T-helper 2 cell treated with Interferon-gamma antibody and Interleukin-4, amounts not matched to agents 5 μg/mL and 100 μg/mL, for 36 hours (primary cell): ENCODE measurements around the gene CFHR1.
"Not testable (repeated sequence)": the region's sequence is repeated elsewhere in the genome, so short reads cannot be mapped to it uniquely, and the experiment has no call there.

ENCODE experiments used
- DNase-seq: peaks from one replicate; pipeline ENCODE4 v3.0.0; 2021; ENCODE audit warnings: low spot score
- H3K27ac Mint-ChIP-seq: one replicate; pipeline ENCODE4 v1.8.0; 2021; ENCODE audit warnings: mild to moderate bottlenecking, mixed read lengths
- H3K27me3 Mint-ChIP-seq: one replicate; pipeline ENCODE4 v1.8.0; 2021; ENCODE audit warnings: low read depth, mixed read lengths
- H3K36me3 Mint-ChIP-seq: one replicate; pipeline ENCODE4 v1.8.0; 2021; ENCODE audit warnings: low read depth, mixed read lengths
- H3K4me1 Mint-ChIP-seq: one replicate; pipeline ENCODE4 v1.8.0; 2021; ENCODE audit warnings: low read depth, mixed read lengths
- H3K4me3 Mint-ChIP-seq: one replicate; pipeline ENCODE4 v1.8.0; 2022; ENCODE audit warnings: mild to moderate bottlenecking, moderate library complexity, mixed read lengths
- H3K9me3 Mint-ChIP-seq: one replicate; pipeline ENCODE4 v1.8.0; 2021; ENCODE audit warnings: mixed read lengths

CFHR1 gene

DNA sequence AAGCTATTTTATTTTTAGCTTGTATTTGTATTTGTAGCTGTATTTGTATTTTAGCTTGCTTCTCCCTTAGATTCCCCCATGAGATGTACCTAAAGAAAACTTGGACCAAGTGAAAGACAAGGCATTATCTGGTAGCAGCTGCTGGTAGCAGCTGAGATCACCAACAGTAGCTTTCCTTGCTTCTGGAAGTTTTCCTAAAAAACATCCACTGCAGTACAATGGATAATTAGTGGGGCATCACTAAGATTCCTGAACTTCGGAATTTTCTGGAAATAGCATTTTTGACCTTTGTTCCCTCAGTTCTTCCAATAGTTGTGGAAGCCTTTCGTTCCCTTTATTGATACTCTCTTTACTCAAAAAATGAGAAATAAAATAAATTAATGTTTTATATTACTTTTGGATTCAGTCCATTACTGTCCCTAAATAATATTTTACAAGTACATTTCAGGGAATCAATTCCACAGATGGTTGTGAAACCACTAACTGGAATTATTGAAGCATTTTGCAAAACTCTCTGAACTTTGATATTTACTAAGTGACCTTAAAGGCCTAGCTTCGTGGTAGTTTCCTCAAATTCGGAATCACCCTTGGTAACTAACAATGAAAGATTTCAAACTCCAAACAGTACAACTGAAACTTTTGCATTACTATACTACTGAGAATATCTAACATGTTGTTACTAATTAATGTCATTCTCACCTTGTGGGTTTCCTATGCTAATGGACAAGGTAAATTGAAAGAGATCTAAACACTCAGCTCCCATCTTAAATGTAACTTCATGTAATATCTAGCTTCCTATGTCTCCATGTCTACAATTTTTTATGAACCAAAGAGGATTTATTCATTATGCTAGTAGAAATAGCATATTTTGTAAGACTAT lies 30.3 kb downstream of the CFHR1 start:
- H3K36me3 Mint-ChIP-seq, H3K27me3 Mint-ChIP-seq, H3K4me3 Mint-ChIP-seq, H3K9me3 Mint-ChIP-seq, H3K4me1 Mint-ChIP-seq, H3K27ac Mint-ChIP-seq, DNase-seq: not testable (repeated sequence)

- Mint-ChIP-seq H3K27me3 (no peaks in the 10 kb centered on the region), H3K27ac (no peak overlapping the region), H3K9me3 (no peaks in the 10 kb centered on the region), H3K4me1 (no peaks in the 10 kb centered on the region), H3K36me3 (no peaks in the 10 kb centered on the region), H3K4me3 (no peak overlapping the region)
- no peak for DNase-seq
Measured at GRCh38 chr1:196856053-196856452, 36.5 kb downstream of the CFHR1 start.

GRCh38 chr1:196857188-196857587 lies 37.7 kb downstream of the CFHR1 start:
- Mint-ChIP-seq H3K9me3 (no peaks in the 10 kb centered on the region), H3K36me3 (no peaks in the 10 kb centered on the region), H3K4me1 (no peaks in the 10 kb centered on the region), H3K4me3 (no peak overlapping the region), H3K27me3 (no peaks in the 10 kb centered on the region), H3K27ac (no peak overlapping the region)
- no peak for DNase-seq

DNA sequence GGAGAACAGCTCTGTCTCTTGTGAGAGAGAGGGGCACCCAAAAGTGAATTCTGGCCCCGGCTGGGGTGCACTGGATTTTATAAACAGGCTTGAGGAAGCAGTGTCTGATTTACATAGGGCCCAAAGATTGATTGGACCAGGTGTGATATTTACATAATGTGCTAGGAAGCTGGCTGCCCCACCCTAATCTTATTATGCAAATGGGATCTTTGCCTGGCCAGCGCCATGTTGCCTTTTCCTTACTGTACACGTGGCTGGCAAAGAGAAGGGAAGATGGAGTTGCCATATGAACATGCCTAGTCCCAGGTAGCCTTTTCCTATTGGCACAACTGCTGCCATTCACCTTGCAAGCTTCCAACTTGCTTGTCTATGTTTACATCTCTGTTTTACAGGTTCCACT lies 39.3 kb downstream of the CFHR1 start:
- no peaks in the 10 kb centered on the region for H3K27me3 Mint-ChIP-seq
- H3K36me3 Mint-ChIP-seq = no peaks in the 10 kb centered on the region
- H3K4me3 Mint-ChIP-seq = no peak overlapping the region
- DNase-seq = no peak
- H3K9me3 Mint-ChIP-seq = no peaks in the 10 kb centered on the region
- H3K27ac Mint-ChIP-seq = no peak overlapping the region
- no peaks in the 10 kb centered on the region for H3K4me1 Mint-ChIP-seq

DNA sequence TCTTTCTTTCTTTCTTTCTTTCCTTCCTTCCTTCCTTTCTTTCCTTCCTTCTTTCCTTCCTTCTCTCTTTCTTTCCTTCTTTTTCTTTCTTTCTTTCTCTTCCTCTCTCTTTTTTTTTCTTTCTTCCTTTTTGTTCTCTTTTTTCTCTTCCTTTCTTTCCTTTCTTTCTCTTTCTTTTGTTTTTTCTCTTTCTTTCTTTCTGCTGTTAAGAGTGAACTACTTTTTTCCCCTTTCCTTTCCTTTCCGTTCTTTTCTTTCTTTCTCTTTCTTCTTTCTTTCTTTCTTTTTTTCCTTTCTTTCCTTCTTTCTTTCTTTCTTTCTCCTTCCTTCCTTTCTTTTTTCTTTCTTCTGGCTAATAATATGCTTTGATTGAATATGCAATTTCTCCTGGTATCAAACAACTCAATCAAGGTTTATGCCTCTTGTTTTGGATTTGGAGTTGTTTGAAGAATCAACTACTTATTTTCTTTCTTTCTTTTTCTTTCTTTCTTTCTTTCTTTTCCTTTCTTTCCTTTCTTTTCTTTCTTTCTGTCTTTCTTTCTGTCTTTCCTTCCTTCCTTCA lies 40.9 kb downstream of the CFHR1 start:
- H3K4me3 Mint-ChIP-seq = no peak overlapping the region
- no peak for DNase-seq
- H3K27ac Mint-ChIP-seq = no peak overlapping the region
- H3K27me3 Mint-ChIP-seq = no peaks in the 10 kb centered on the region
- H3K9me3 Mint-ChIP-seq = no peaks in the 10 kb centered on the region
- H3K36me3 Mint-ChIP-seq = no peaks in the 10 kb centered on the region
- no peaks in the 10 kb centered on the region for H3K4me1 Mint-ChIP-seq

- no peaks in the 10 kb centered on the region for H3K9me3 Mint-ChIP-seq
- no peaks in the 10 kb centered on the region for H3K27me3 Mint-ChIP-seq
- DNase-seq = no peak
- H3K36me3 Mint-ChIP-seq = no peaks in the 10 kb centered on the region
- no peak overlapping the region for H3K4me3 Mint-ChIP-seq
- no peaks in the 10 kb centered on the region for H3K4me1 Mint-ChIP-seq
- no peak overlapping the region for H3K27ac Mint-ChIP-seq
Measured at GRCh38 chr1:196861429-196861828, 41.9 kb downstream of the CFHR1 start.

GRCh38 chr1:196866974-196867373 lies 47.4 kb downstream of the CFHR1 start:
- Mint-ChIP-seq H3K4me1 (no peaks in the 10 kb centered on the region), H3K27ac (no peak overlapping the region), H3K9me3 (no peaks in the 10 kb centered on the region), H3K36me3 (no peaks in the 10 kb centered on the region), H3K4me3 (no peak overlapping the region), H3K27me3 (no peaks in the 10 kb centered on the region)
- DNase-seq = no peak

GRCh38 chr1:196873385-196873784 lies 53.9 kb downstream of the CFHR1 start:
- Mint-ChIP-seq H3K9me3 (no peaks in the 10 kb centered on the region), H3K4me1 (no peaks in the 10 kb centered on the region), H3K27me3 (no peaks in the 10 kb centered on the region), H3K36me3 (no peaks in the 10 kb centered on the region), H3K27ac (no peak overlapping the region), H3K4me3 (no peak overlapping the region)
- no peak for DNase-seq

DNA sequence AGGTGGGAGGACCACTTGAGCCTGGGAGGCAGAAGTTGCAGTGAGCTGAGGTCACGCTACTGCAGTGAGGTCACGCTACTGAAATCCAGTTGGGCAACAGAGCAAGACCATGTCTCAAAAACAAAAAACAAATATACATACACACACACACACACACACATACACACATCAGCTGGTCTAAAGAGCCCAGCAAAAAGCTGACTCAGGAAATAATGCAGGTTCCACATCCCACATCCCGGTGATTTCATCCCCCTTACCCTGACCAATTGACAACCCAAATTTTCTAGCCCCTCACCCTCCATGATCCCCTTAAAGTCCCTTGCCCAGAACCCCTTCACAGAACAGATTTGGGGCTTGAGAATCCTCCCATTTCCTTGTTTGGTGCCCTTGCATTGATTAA lies 56.4 kb downstream of the CFHR1 start:
- no peak overlapping the region for H3K4me3 Mint-ChIP-seq
- H3K27me3 Mint-ChIP-seq = no peaks in the 10 kb centered on the region
- no peak overlapping the region for H3K27ac Mint-ChIP-seq
- H3K9me3 Mint-ChIP-seq = no peaks in the 10 kb centered on the region
- H3K4me1 Mint-ChIP-seq = no peaks in the 10 kb centered on the region
- no peak for DNase-seq
- no peaks in the 10 kb centered on the region for H3K36me3 Mint-ChIP-seq

DNA sequence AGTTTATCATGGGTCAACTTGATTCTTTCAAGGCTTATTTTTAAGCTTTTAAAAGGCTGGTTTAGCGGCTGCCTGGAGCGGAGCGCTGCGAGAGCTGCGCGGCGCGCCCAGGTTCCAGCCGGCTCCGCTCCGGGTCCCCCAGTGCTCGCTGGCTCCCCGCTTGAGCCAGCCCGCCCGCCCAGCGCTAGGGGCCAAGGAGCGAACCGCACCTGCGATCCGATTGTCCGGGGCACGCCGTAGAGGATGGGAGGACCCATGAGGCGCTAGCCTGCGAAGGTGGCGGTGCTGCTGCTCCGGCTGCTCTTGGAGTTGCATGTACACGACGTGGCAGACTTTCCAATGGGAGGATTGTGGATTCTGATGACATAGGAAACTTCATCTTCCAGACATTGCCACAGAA lies 58.4 kb downstream of the CFHR1 start:
- Mint-ChIP-seq H3K27ac (no peak overlapping the region), H3K4me1 (no peaks in the 10 kb centered on the region), H3K4me3 (no peak overlapping the region), H3K27me3 (no peaks in the 10 kb centered on the region), H3K36me3 (no peaks in the 10 kb centered on the region), H3K9me3 (no peaks in the 10 kb centered on the region)
- no peak for DNase-seq
